HepG2 (cell line): ENCODE results near the gene MSMB. TPM values are rescaled to one million over a fixed set of nuclear protein-coding genes. Genes with fewer than 3 reads are reported as not detected.

ENCODE experiments used
- EP300 ChIP-seq, 3 experiments: sonication (generic) in 1 of 3; formaldehyde crosslinking in 1 of 3; IDR thresholded peaks; 2 replicates each; pipeline versions ENCODE4 v1.5.1 to v1.6.1; 2011 to 2020; ENCODE audit warnings: low read depth in 2 of 3, low read length in 2 of 3, borderline replicate concordance in 1 of 3, improper control_type of control experiment in 1 of 3, mild to moderate bottlenecking in 1 of 3, missing genetic modification reagents in 1 of 3, moderate library complexity in 1 of 3
- HNF1A ChIP-seq, 2 experiments: sonication (generic) in 1 of 2; formaldehyde crosslinking in 1 of 2; IDR thresholded peaks; 2 replicates each; pipeline versions ENCODE4 v1.4.0 to v1.6.1; 2016 to 2020; ENCODE audit warnings: borderline replicate concordance in 1 of 2, low read depth in 1 of 2, mild to moderate bottlenecking in 1 of 2, missing genetic modification reagents in 1 of 2
- MIER2 ChIP-seq: IDR thresholded peaks from 2 replicates; pipeline ENCODE4 v1.6.1; 2016; ENCODE audit warnings: missing biosample characterization, missing genetic modification reagents
- SIN3B ChIP-seq: fragments of 150-350 bp; IDR thresholded peaks from 2 replicates; pipeline ENCODE4 v1.6.1; 2014; ENCODE audit warnings: low read length
- ZNF382 ChIP-seq: sonication (generic); formaldehyde crosslinking; IDR thresholded peaks from 2 replicates; pipeline ENCODE4 v1.5.0; 2020; ENCODE audit warnings: missing genetic modification reagents, mild to moderate bottlenecking, borderline replicate concordance
- ZNF512B ChIP-seq: sonication (generic); formaldehyde crosslinking; IDR thresholded peaks from 2 replicates; pipeline ENCODE4 v1.5.1; 2020; ENCODE audit warnings: missing genetic modification reagents, mild to moderate bottlenecking, borderline replicate concordance
- ZNF7 ChIP-seq: IDR thresholded peaks from 2 replicates; pipeline ENCODE4 v1.6.1; 2016; ENCODE audit warnings: missing biosample characterization, missing genetic modification reagents
- polyA plus RNA-seq, 8 experiments: library from polyadenylated mRNA; depleted of rRNA in 3 of 8; stranded (reverse) in 7 of 8; unstranded in 1 of 8; fragments of >200 nt; fragmentation: Illumina TruSeq in 4 of 8; extraction: Trizol in 4 of 8; gene quantifications; 2 replicates each; pipeline versions ENCODE4 v1.2.1 to v1.2.3, GENCODE V29; 2011 to 2016; ENCODE audit warnings: low read depth in 4 of 8, missing spikeins in 1 of 8, mixed read lengths in 1 of 8; ENCODE audit not compliant: insufficient read depth in 1 of 8
- total RNA-seq, 5 experiments: library from RNA; depleted of rRNA; stranded (reverse); fragments of >200 nt; fragmentation: Illumina TruSeq; extraction: Trizol; gene quantifications; 2 replicates each; pipeline ENCODE4 v1.2.3, GENCODE V29; 2016; ENCODE audit warnings: low read depth in 1 of 5
- TF ChIP-seq, protein P1 (sequence below): sonication (generic); formaldehyde crosslinking; IDR thresholded peaks from 2 replicates; pipeline ENCODE4 v1.4.0; 2020; ENCODE audit warnings: mild to moderate bottlenecking, missing genetic modification reagents, borderline replicate concordance
- TF ChIP-seq, protein P2 (sequence below): sonication (generic); formaldehyde crosslinking; IDR thresholded peaks from 2 replicates; pipeline ENCODE4 v1.5.0; 2020; ENCODE audit warnings: missing genetic modification reagents
- TF ChIP-seq, protein P3 (sequence below): sonication (generic); formaldehyde crosslinking; IDR thresholded peaks from 2 replicates; pipeline ENCODE4 v1.5.1; 2020; ENCODE audit warnings: missing genetic modification reagents, mild to moderate bottlenecking, borderline replicate concordance

Gene MSMB
- total and polyA plus RNA-seq, 2 of the 13 experiments (the other 11 are each of a cell fraction or from before 2014, with no cell fraction given), result 0.84 TPM; not detected in 1

DNA sequence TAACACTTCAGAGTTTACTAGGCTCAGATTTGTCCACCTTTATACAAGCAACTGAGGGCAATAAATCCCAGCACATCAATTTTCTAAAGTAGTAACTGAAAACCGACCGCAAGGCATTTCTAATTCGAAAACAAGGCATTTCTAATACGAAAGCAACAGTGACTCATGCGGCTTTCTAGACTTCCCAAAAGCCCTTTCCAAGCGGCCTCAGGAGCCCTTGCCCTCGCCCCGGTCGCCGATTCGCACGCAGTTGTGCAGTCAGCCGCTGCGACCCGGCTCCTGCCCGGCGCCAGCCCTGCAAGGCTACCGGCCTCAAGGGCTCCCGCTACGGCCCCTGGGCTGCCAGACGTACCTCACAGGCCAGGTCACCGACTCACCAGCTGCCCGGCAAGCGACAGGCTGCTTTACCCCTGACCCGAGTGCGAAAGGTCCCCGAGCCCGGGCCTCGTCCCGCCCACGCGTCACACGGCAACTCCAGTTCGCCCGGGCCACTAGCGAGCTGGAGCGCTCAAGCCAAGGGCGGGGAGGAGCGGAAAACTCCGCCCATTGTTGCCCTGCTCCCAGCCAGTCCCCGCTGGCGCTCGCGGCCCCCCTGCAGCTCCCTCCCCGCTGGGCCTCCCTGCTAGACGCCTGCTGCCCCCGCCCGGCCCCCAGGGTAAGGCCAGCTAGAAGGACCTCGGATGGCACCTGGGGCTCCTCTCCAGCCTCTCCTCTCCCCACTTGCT lies 22.9 kb downstream of the MSMB start (continued):
- TF ChIP-seq ZNF512B (CRISPR knock-in tag), result peak; percentile 95; the same call in 1 of the 2 replicates
- no peak for TF ChIP-seq SIN3B
- no peak for TF ChIP-seq ZNF7 (CRISPR knock-in tag)
- TF ChIP-seq HNF1A (IDR thresholded peaks at IDR 0.05; ENCODE audit: low read depth), result no peak
- TF ChIP-seq HNF1A (CRISPR knock-in tag; IDR thresholded peaks at IDR 0.05; ENCODE audit: borderline replicate concordance), result peak; percentile 74; the same call in 1 of the 2 replicates
- TF ChIP-seq, protein P1, sequence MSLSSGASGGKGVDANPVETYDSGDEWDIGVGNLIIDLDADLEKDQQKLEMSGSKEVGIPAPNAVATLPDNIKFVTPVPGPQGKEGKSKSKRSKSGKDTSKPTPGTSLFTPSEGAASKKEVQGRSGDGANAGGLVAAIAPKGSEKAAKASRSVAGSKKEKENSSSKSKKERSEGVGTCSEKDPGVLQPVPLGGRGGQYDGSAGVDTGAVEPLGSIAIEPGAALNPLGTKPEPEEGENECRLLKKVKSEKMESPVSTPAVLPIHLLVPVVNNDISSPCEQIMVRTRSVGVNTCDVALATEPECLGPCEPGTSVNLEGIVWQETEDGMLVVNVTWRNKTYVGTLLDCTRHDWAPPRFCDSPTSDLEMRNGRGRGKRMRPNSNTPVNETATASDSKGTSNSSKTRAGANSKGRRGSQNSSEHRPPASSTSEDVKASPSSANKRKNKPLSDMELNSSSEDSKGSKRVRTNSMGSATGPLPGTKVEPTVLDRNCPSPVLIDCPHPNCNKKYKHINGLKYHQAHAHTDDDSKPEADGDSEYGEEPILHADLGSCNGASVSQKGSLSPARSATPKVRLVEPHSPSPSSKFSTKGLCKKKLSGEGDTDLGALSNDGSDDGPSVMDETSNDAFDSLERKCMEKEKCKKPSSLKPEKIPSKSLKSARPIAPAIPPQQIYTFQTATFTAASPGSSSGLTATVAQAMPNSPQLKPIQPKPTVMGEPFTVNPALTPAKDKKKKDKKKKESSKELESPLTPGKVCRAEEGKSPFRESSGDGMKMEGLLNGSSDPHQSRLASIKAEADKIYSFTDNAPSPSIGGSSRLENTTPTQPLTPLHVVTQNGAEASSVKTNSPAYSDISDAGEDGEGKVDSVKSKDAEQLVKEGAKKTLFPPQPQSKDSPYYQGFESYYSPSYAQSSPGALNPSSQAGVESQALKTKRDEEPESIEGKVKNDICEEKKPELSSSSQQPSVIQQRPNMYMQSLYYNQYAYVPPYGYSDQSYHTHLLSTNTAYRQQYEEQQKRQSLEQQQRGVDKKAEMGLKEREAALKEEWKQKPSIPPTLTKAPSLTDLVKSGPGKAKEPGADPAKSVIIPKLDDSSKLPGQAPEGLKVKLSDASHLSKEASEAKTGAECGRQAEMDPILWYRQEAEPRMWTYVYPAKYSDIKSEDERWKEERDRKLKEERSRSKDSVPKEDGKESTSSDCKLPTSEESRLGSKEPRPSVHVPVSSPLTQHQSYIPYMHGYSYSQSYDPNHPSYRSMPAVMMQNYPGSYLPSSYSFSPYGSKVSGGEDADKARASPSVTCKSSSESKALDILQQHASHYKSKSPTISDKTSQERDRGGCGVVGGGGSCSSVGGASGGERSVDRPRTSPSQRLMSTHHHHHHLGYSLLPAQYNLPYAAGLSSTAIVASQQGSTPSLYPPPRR (CRISPR knock-in tag), result peak; percentile 75; the same call in 1 of the 2 replicates
- TF ChIP-seq EP300 (IDR thresholded peaks at IDR 0.05; ENCODE audit: low read depth in 2 of 2, low read length in 2 of 2), result no peak
- peak; percentile 45; the same call in 1 of the 2 replicates for TF ChIP-seq EP300 (CRISPR knock-in tag; IDR thresholded peaks at IDR 0.05; ENCODE audit: borderline replicate concordance)
- TF ChIP-seq, protein P2, sequence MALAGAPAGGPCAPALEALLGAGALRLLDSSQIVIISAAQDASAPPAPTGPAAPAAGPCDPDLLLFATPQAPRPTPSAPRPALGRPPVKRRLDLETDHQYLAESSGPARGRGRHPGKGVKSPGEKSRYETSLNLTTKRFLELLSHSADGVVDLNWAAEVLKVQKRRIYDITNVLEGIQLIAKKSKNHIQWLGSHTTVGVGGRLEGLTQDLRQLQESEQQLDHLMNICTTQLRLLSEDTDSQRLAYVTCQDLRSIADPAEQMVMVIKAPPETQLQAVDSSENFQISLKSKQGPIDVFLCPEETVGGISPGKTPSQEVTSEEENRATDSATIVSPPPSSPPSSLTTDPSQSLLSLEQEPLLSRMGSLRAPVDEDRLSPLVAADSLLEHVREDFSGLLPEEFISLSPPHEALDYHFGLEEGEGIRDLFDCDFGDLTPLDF (CRISPR knock-in tag), result peak; percentile 83
- TF ChIP-seq, protein P3, sequence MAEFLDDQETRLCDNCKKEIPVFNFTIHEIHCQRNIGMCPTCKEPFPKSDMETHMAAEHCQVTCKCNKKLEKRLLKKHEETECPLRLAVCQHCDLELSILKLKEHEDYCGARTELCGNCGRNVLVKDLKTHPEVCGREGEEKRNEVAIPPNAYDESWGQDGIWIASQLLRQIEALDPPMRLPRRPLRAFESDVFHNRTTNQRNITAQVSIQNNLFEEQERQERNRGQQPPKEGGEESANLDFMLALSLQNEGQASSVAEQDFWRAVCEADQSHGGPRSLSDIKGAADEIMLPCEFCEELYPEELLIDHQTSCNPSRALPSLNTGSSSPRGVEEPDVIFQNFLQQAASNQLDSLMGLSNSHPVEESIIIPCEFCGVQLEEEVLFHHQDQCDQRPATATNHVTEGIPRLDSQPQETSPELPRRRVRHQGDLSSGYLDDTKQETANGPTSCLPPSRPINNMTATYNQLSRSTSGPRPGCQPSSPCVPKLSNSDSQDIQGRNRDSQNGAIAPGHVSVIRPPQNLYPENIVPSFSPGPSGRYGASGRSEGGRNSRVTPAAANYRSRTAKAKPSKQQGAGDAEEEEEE (CRISPR knock-in tag), result peak; percentile 80; the same call in 1 of the 2 replicates
- TF ChIP-seq ZNF382, result no peak
- TF ChIP-seq MIER2 (CRISPR knock-in tag), result peak; percentile 50; the same call in 1 of the 2 replicates
